HCT116 (cell line): ENCODE results near the gene NIBAN1.

Source experiments
- ATF3 ChIP-seq: IDR thresholded peaks from 2 replicates; pipeline ENCODE4 v1.6.1; 2012
- EGR1 ChIP-seq: IDR thresholded peaks from 2 replicates; pipeline ENCODE4 v1.6.1; 2012; ENCODE audit warnings: low read depth

GRCh38 chr1:184987696-184988095 lies 13.4 kb upstream of the NIBAN1 start:
- TF ChIP-seq EGR1, result no peak
- TF ChIP-seq ATF3, result no peak
